Neutrophil (primary cell): ENCODE measurements around the gene YWHAQ.

ENCODE experiments used
- H3K27ac ChIP-seq: fragments of 200-600 bp; sonication (generic); 2 replicates; pipeline ENCODE4 v1.5.1; 2016; ENCODE audit warnings: mild to moderate bottlenecking, moderate library complexity
- H3K27me3 ChIP-seq: fragments of 200-600 bp; sonication (generic); 2 replicates; pipeline ENCODE4 v1.6.0; 2016; ENCODE audit warnings: mild to moderate bottlenecking
- H3K36me3 ChIP-seq: fragments of 200-600 bp; sonication (generic); 2 replicates; pipeline ENCODE4 v1.5.1; 2017
- H3K4me1 ChIP-seq, 2 experiments: fragments of 200-600 bp in 1 of 2; sonication (generic) in 1 of 2; 1 replicate in 1 of 2; 2 replicates in 1 of 2; pipeline versions ENCODE4 v1.5.1 to v1.6.1; 2013 to 2016; ENCODE audit warnings: low read depth in 1 of 2, low read length in 1 of 2, mild to moderate bottlenecking in 1 of 2, moderate library complexity in 1 of 2; ENCODE audit not compliant: control insufficient read depth in 1 of 2, insufficient read depth in 1 of 2
- H3K4me3 ChIP-seq, 2 experiments: fragments of 200-600 bp in 1 of 2; sonication (generic) in 1 of 2; 1 replicate in 1 of 2; 2 replicates in 1 of 2; pipeline ENCODE4 v1.5.1; 2013 to 2016; ENCODE audit warnings: low read depth in 1 of 2, low read length in 1 of 2, mild to moderate bottlenecking in 1 of 2, moderate library complexity in 1 of 2
- H3K9me3 ChIP-seq: fragments of 200-600 bp; sonication (generic); 2 replicates; pipeline ENCODE4 v1.5.1; 2016
- CTCF ChIP-seq: fragments of 200-600 bp; sonication (generic); IDR thresholded peaks from 2 replicates; pipeline ENCODE4 v1.5.1; 2016; ENCODE audit warnings: antibody characterized with exemption

The YWHAQ gene

GRCh38 chr2:9644603-9645002 is 13.8 kb upstream of the YWHAQ start:
- Histone ChIP-seq H3K27me3 (peaks cover 10% of the 10 kb centered on the region), H3K27ac (no peak overlapping the region), H3K9me3 (no peaks in the 10 kb centered on the region), H3K36me3 (no peaks in the 10 kb centered on the region), H3K4me1 (no peaks in the 10 kb centered on the region), H3K4me3 (no peak overlapping the region)
- no peak for TF ChIP-seq CTCF

GRCh38 chr2:9644021-9644420 is 13.2 kb upstream of the YWHAQ start:
- TF ChIP-seq CTCF, result no peak
- no peak overlapping the region for H3K27ac ChIP-seq
- H3K27me3 ChIP-seq, result peaks cover 10% of the 10 kb centered on the region
- H3K36me3 ChIP-seq, result no peaks in the 10 kb centered on the region
- H3K9me3 ChIP-seq, result no peaks in the 10 kb centered on the region
- no peak overlapping the region for H3K4me3 ChIP-seq
- no peaks in the 10 kb centered on the region for H3K4me1 ChIP-seq

DNA sequence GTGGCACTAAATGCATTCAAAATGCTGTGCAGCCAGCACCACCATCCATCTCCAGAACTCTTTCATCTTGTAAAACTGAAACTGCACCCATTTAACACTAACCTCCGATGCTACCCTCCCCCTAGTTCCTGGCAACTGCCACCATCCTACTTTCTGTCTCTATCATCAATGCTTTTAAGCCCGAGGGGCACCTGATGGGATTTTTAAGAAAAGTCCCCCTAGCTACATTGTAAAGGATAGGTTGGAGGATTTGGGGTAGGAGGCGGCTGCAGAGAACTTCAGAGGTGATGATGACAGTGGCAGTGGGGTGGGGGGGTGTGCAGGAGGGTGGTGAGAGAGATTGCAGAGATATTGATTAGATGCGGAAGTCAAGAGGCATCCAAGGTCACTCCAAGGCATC is 10.8 kb upstream of the YWHAQ start:
- Histone ChIP-seq H3K36me3 (no peaks in the 10 kb centered on the region), H3K4me1 (no peaks in the 10 kb centered on the region), H3K27ac (no peak overlapping the region), H3K27me3 (peaks cover 10% of the 10 kb centered on the region), H3K9me3 (no peaks in the 10 kb centered on the region), H3K4me3 (no peak overlapping the region)
- no peak for TF ChIP-seq CTCF

- Histone ChIP-seq H3K9me3 (no peaks in the 10 kb centered on the region), H3K27ac (no peak overlapping the region), H3K36me3 (no peaks in the 10 kb centered on the region), H3K27me3 (peaks cover 10% of the 10 kb centered on the region), H3K4me1 (no peaks in the 10 kb centered on the region), H3K4me3 (no peak overlapping the region)
- no peak for TF ChIP-seq CTCF
Observed at GRCh38 chr2:9640403-9641104, 9.8 kb upstream of the YWHAQ start.

DNA sequence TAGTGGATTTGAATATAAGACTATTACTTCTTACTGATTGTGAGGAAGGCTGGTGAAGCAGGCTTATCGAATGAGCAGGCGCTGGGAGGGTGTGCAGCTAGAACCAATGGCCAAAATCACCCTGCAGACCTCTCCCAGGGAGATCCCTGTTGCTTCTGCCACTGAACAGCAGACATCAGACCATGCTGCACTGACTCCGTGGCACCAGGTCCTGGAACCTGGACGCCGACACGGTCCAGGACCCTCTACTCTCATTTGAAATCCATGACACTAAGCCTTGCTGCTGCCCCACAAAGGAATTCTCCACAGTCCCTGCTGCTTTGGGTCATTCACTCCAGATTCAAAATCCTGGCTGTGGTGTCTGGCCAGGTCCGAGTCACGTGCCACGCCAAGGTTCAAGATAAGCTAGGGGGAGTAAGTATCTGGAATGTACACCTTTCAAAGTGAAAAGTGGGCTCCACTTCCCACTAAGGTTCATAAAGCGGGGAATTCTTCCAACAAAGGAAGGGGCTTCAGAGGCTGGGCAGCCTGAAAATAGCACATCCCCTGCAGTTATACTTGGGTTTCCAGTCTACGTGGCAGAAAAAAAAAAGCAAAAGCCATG is 9.0 kb upstream of the YWHAQ start:
- no peak for TF ChIP-seq CTCF
- peaks cover 10% of the 10 kb centered on the region for H3K27me3 ChIP-seq
- no peak overlapping the region for H3K27ac ChIP-seq
- no peaks in the 10 kb centered on the region for H3K36me3 ChIP-seq
- no peaks in the 10 kb centered on the region for H3K9me3 ChIP-seq
- no peak overlapping the region for H3K4me3 ChIP-seq
- H3K4me1 ChIP-seq, result no peaks in the 10 kb centered on the region
